Measurements from ENCODE around the gene MBD4. TPM values are rescaled to one million over a fixed set of nuclear protein-coding genes. Genes with fewer than 3 reads are reported as not detected.

MBD4 gene
- total RNA-seq, 2 experiments from 2014 or later = 47.1 to 47.4 TPM

DNA sequence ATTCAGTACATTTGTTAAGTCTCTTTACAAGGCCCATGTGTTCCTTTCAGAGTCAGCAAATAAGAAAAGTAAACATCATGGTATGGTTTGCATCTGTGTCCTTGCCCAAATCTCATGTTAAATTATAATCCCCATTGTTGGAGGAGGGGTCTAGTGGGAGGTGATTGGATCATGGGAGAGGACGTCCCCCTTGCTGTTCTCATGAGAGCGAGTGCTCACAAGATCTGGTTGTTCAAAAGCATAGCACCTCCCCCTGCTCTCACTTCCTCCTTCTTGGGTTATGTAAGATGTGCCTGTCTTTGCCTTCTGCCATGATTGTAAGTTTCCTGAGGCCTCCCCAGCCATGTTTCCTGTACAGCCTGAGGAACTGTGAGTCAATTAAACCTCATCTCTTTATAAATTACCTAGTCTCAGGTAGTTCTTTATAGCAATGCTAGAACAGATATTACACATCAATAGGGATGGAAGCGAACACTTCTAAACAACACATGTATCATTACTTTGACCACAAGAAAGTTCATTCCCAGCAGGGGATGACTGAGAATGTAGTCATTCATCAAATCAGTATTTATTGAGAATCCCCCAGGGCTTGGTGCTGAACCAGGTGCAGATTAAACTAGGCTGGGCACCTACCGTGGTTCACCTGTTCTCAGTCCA, 15.4 kb downstream of the MBD4 start:
- CTCF ChIA-PET = no interaction called here
- Mint-ChIP-seq H3K4me1 (peaks cover 22% of the 10 kb centered on the region), H3K27me3 (peaks cover 5% of the 10 kb centered on the region), H3K9me3 (no peaks in the 10 kb centered on the region), H3K36me3 (ENCODE audit: low read depth) (peaks cover 8% of the 10 kb centered on the region), H3K4me3 (no peak overlapping the region), H3K27ac (no peak overlapping the region)
- POLR2A ChIA-PET = no interaction called here
- no peak for DNase-seq

DNA sequence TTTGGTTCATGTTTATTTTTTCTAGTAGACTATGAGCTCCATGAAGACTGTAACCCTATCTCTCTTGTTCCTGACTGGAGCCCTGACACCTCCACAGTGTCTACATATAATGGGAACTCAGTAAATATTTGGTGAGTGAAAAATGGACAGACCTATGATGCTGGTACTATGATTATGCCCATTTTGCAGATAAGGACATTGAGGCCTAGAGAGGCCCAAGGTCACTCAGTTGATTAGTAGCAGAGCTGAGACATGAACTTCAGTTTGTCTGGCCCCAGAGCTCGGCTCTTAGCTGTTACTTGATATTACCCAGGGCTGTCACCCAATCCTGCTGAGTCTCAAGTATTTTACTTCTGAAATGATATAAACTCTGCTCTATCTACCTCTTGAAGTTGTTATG, 16.9 kb downstream of the MBD4 start:
- peaks cover 4% of the 10 kb centered on the region for H3K27me3 Mint-ChIP-seq
- H3K9me3 Mint-ChIP-seq = no peaks in the 10 kb centered on the region
- POLR2A ChIA-PET = interaction anchor here (1.1 to 1.6 kb wide), 2 partner anchors 18 to 19 kb away, joined by 3 to 7 read pairs; partner anchors contain the start of genes IFT122 and MBD4
- H3K27ac Mint-ChIP-seq = no peak overlapping the region
- peaks cover 8% of the 10 kb centered on the region for H3K4me1 Mint-ChIP-seq
- CTCF ChIA-PET = interaction anchor here (0.9 to 1.5 kb wide), 2 partner anchors 23 to 105 kb away, joined by 3 to 6 read pairs; no protein-coding TSS in a partner anchor
- no peaks in the 10 kb centered on the region for H3K36me3 Mint-ChIP-seq (ENCODE audit: low read depth)
- no peak for DNase-seq
- no peak overlapping the region for H3K4me3 Mint-ChIP-seq

DNA sequence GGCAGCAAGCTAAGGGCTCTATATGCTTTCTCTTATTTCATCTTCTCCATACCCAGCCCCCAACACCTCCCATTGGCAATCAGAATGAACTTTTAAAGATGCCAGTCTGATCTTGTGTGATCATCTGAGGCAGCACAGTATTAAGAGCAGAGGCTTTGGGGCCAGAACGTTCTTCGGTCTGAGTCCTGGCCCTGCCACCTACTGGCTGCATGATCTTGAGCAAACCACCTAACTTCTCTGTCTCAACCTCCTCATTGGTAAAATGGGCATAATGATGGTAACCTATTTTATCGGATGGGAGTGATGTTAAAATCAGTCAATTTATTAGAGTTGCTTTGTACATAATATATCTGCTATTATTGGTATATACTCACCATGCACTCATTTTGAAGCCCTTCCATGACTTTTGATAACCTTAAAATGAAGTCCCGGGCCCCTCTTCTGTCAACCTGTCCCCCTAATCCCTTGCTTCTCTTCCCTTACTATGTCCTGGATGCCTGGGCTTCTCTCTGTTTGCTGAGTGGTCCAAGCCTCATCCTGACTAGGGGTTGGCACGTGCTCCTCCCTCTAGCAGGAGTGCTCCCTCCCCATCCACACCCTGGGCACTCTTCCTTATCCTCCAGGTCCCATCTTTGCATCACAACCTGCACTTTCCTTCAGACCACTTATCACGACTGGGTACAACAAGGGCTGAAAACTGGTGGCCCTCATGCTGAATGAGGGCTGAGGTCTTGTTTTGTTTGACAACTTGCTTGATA, 17.6 kb downstream of the MBD4 start:
- POLR2A ChIA-PET = interaction anchor here (1.1 to 1.6 kb wide), 2 partner anchors 18 kb away, joined by 4 to 7 read pairs; partner anchors contain the start of genes IFT122 and MBD4

DNA sequence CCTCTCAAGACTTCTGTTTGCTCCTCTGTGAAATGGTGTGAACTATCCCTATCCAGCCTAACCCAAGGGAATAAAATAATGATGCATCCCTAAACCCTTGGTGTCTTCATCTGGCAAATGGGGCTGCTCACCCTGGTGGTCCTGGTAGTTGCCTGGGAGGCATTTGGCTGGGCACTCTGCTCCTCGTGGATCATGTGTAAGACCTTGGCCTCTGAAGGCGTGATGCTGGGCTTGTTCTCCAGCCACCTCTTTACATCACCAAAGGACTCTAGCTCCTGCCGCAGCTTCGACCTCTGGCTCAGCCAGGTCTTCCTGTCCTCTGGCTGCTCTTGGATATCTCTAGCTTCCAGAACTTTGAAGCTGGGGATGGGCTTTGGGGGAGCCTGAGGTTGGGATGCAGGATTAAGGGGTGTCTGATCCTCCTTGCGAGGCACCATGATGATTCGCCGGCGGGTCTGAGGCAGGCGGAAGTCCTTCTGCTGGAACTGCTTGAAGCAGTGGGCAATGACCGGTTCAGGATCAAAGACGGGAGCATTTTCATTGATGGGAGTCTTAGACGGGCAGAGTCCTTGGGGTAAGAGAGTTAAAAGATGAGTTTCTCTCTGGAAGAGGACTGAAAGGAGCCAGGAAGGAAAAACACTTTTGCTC, 18.4 kb downstream of the MBD4 start:
- peaks cover 5% of the 10 kb centered on the region for H3K4me1 Mint-ChIP-seq
- CTCF ChIA-PET = interaction anchor here (1.6 kb wide), 1 partner anchor 105 kb away, joined by 3 read pairs; a partner anchor contains a TSS

More for the DNA sequence above, 17.6 kb downstream of the MBD4 start:
- Mint-ChIP-seq H3K27me3 (no peaks in the 10 kb centered on the region), H3K4me1 (peaks cover 5% of the 10 kb centered on the region), H3K9me3 (no peaks in the 10 kb centered on the region), H3K27ac (no peak overlapping the region), H3K4me3 (no peak overlapping the region), H3K36me3 (ENCODE audit: low read depth) (no peaks in the 10 kb centered on the region)
- CTCF ChIA-PET = interaction anchor here (1.5 to 1.6 kb wide), 2 partner anchors 22 to 106 kb away, joined by 3 to 6 read pairs; a partner anchor contains a TSS
- no peak for DNase-seq

DNA sequence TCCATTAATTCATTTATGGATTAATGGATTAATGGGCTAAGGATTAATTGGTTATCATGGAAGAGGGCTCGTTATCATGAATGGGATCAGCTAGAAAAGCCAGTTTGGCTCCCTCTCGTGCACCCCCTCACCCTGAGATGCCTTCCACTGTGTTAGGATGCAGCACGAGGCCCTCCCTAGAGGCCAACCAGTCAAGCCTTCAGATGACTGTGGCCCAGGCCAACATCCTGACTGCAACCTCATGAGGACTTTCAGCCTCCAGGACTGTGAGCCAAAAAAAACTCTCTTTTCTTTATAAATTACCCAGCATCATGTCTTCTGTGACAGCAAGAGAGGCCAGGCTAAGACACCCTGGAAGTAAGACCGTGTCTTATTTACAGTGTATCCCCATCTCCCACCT, 20.3 kb downstream of the MBD4 start:
- Mint-ChIP-seq H3K27me3 (no peaks in the 10 kb centered on the region), H3K36me3 (ENCODE audit: low read depth) (no peaks in the 10 kb centered on the region), H3K27ac (no peak overlapping the region), H3K4me3 (no peak overlapping the region), H3K4me1 (peaks cover 5% of the 10 kb centered on the region), H3K9me3 (no peaks in the 10 kb centered on the region)
- DNase-seq = no peak
- ChIA-PET POLR2A (interaction anchor here (2.3 kb wide), 1 partner anchor 9 kb away, joined by 8 read pairs; the partner anchor contains the start of gene EFCAB12), CTCF (no interaction called here)

More for the DNA sequence above, 18.4 kb downstream of the MBD4 start:
- POLR2A ChIA-PET = interaction anchor here (1.1 kb wide), 1 partner anchor 19 kb away, joined by 4 read pairs; the partner anchor contains the start of genes IFT122 and MBD4
- no peak for DNase-seq
- no peaks in the 10 kb centered on the region for H3K9me3 Mint-ChIP-seq
- no peaks in the 10 kb centered on the region for H3K36me3 Mint-ChIP-seq (ENCODE audit: low read depth)
- no peak overlapping the region for H3K27ac Mint-ChIP-seq
- H3K27me3 Mint-ChIP-seq = no peaks in the 10 kb centered on the region
- no peak overlapping the region for H3K4me3 Mint-ChIP-seq

DNA sequence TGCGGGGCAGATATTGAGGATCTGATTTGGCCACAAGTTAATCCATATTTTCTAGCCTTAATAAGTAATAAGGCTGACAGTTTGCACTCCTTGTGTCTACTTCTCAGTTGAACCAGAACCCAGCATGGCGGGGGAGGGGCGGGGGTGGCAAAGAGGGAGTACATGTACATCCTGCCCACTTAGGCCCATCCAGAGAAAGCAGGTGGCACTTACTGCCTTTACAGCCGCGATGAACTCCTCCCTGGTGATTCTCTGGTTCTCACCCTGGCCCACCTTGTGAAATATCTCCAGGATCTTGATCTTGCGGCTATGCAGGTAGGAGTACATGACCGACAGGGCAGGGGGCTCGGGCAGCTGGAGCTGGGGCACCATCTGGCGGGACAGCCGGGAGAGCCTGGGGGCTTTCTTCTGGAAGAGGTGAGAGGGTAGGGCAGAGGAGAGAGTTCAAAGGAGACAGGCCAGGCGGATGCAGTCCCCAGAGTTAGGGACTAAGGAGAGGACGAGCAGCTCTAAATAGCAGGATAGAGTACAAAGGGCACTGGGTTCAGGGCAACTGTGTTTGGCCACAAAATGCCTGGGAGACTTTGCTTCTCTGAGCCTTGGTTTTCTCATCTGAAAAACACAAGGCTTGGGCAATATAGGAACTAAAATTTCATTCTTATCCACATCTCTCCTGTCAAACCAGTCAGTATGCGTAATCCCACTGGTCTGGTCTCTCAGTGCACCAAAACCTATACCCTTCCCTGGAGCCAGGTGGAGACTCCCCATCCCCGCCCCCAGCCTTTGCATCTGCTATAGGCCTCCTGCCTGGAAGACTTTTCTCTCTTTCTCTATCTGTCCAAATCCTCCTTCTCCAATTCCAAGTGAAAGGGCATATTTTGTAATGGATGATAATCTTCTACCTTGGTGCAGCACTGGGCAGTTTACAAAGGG, 21.4 kb downstream of the MBD4 start:
- Mint-ChIP-seq H3K27me3 (no peaks in the 10 kb centered on the region), H3K36me3 (ENCODE audit: low read depth) (no peaks in the 10 kb centered on the region), H3K9me3 (no peaks in the 10 kb centered on the region), H3K27ac (no peak overlapping the region), H3K4me3 (no peak overlapping the region), H3K4me1 (no peaks in the 10 kb centered on the region)
- CTCF ChIA-PET = interaction anchor here (1.2 kb wide), 1 partner anchor 22 kb away, joined by 3 read pairs; the partner anchor contains the start of genes IFT122 and MBD4
- no peak for DNase-seq
- POLR2A ChIA-PET = interaction anchor here (1.0 to 2.3 kb wide), 3 partner anchors 10 to 21 kb away, joined by 3 to 8 read pairs (median 3); partner anchors contain the start of gene EFCAB12

DNA sequence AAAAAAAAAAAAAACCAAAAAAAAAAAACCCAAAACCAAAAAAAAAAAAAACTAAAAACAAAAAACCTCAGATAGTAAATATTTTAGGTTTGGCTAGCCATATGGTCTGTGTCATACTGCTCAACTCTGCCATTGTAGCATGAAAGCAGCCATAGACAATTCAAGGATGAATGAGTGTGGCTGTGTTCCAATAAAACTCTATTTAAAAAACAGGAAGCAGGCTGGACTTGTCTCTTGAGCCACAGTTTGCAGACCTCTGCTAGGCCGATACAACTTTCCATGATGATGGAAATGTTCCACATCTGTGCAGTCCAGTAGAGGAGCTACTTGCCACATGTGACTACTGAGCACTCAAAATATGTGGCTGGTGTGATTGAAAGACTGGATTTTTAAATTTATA, 22.4 kb downstream of the MBD4 start:
- no peaks in the 10 kb centered on the region for H3K4me1 Mint-ChIP-seq
- no peak for DNase-seq
- no peaks in the 10 kb centered on the region for H3K36me3 Mint-ChIP-seq (ENCODE audit: low read depth)
- peaks cover 4% of the 10 kb centered on the region for H3K27me3 Mint-ChIP-seq
- POLR2A ChIA-PET = interaction anchor here (0.6 to 1.4 kb wide), 3 partner anchors 12 to 38 kb away, joined by 3 read pairs; no protein-coding TSS in a partner anchor
- CTCF ChIA-PET = interaction anchor here (1.2 kb wide), 1 partner anchor 23 kb away, joined by 3 read pairs; the partner anchor contains the start of genes IFT122 and MBD4
- no peaks in the 10 kb centered on the region for H3K9me3 Mint-ChIP-seq
- H3K27ac Mint-ChIP-seq = no peak overlapping the region
- no peak overlapping the region for H3K4me3 Mint-ChIP-seq

DNA sequence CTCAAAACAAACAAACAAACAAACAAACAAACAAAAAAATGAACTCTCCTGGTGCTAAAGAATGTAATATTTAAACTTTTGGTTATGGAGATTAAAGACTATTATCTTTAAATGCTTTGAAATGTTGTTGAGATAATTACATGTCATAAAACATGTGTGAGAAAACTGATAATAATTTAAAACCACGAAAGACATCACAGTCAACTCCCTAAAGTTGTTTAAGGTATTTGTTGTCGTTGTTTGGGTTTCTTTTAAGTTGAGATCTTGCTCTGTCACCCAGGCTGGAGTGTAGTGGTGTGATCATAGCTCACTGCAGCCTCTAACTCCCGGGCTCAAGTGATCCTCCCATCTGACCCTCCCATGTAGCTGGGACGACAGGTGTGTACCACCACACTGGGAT, 23.3 kb downstream of the MBD4 start:
- Mint-ChIP-seq H3K27me3 (peaks cover 4% of the 10 kb centered on the region), H3K27ac (no peak overlapping the region), H3K36me3 (ENCODE audit: low read depth) (no peaks in the 10 kb centered on the region), H3K9me3 (no peaks in the 10 kb centered on the region), H3K4me3 (no peak overlapping the region), H3K4me1 (no peaks in the 10 kb centered on the region)
- ChIA-PET POLR2A (no interaction called here), CTCF (interaction anchor here (1.1 kb wide), 1 partner anchor 17 kb away, joined by 3 read pairs; no protein-coding TSS in a partner anchor)
- no peak for DNase-seq

DNA sequence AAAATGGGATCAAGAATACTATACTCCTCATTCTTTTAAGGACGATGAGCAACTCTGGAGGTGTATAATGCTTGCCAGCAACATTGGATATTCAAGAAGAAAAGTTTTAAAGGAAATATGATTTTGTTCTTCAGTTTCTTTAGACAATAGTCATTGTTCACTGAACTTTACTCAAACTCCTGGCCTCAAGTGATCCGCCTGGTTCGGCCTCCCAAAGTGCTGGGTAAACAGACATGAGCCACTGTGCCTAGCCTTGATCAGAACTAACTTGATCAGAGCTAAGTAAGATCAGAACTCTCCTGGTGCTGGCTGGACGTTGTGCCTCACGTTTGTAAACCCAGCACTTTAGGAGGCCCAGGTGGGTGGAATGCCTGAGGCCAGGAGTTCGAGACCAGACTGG, 23.9 kb downstream of the MBD4 start:
- Mint-ChIP-seq H3K27me3 (peaks cover 4% of the 10 kb centered on the region), H3K4me1 (no peaks in the 10 kb centered on the region), H3K4me3 (no peak overlapping the region), H3K36me3 (ENCODE audit: low read depth) (no peaks in the 10 kb centered on the region), H3K27ac (no peak overlapping the region), H3K9me3 (no peaks in the 10 kb centered on the region)
- DNase-seq = no peak
- POLR2A ChIA-PET = no interaction called here
- CTCF ChIA-PET = interaction anchor here (1.1 kb wide), 1 partner anchor 16 kb away, joined by 3 read pairs; no protein-coding TSS in a partner anchor

DNA sequence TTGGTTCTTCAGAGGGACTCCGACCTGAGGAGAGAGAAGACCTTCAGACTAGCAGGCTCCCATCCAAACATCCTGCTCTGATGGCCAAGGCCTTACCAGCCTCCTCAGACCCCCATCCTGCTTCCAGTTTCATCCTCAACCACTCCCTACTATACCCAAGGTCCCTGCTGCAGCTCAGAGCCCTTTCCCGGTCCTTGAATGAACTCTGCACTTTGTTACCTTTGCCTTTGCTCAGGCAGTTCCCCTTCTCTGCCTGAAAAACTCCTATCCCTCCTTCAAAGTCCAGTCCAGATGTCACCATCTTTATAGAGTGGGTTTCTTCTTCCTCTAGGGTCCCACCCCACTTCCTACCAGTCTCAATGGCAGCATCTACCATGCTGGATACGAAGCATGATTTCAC, 24.4 kb downstream of the MBD4 start:
- DNase-seq = no peak
- H3K4me3 Mint-ChIP-seq = no peak overlapping the region
- no peak overlapping the region for H3K27ac Mint-ChIP-seq
- ChIA-PET CTCF (no interaction called here), POLR2A (no interaction called here)
- no peaks in the 10 kb centered on the region for H3K9me3 Mint-ChIP-seq
- no peaks in the 10 kb centered on the region for H3K36me3 Mint-ChIP-seq (ENCODE audit: low read depth)
- peaks cover 4% of the 10 kb centered on the region for H3K27me3 Mint-ChIP-seq
- no peaks in the 10 kb centered on the region for H3K4me1 Mint-ChIP-seq

DNA sequence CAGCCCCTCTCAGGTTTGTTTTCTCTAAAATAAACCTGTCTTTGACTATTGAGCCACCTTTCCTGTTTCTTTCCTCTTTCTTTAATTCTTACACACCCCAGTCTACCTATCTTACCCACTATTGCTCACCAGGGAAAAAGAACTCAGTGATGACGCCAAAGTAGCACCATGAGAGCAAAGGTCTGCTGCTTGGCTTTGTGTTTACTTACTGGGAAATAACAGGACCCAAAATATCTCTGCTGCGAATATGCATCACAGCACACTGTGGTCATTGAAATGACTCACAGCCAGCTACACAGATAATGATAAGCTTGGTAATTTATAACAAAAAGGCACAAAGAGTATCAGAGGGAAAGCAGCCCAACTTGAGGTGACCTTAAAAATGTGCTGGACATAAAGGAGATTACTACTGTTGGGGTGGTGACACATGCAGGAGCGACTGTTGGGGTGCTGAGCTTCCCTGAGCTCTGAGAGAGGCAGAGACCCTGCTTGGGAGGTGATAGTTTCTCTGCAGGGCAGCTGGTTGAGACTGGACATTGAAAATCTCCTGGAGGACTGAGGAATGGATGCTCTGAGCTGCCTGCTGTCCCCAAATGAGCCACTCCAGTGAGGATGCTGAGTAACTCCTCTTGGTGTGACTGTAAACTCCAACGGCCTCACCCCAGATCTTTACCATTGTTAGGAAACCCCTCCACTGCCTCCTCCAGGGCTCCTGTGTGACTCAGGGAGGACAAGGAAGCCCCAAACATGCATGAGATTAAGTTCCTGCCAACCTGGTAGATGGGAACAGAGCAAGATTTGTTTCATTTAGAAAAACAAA, 25.9 kb downstream of the MBD4 start:
- peaks cover 4% of the 10 kb centered on the region for H3K27me3 Mint-ChIP-seq
- ChIA-PET CTCF (interaction anchor here (0.6 to 2.1 kb wide), 2 partner anchors 13 to 14 kb away, joined by 3 to 5 read pairs; no protein-coding TSS in a partner anchor), POLR2A (interaction anchor here (1.1 kb wide), 1 partner anchor 8 kb away, joined by 3 read pairs; no protein-coding TSS in a partner anchor)
- no peaks in the 10 kb centered on the region for H3K36me3 Mint-ChIP-seq (ENCODE audit: low read depth)
- H3K4me1 Mint-ChIP-seq = no peaks in the 10 kb centered on the region
- H3K27ac Mint-ChIP-seq = no peak overlapping the region
- DNase-seq = no peak
- H3K4me3 Mint-ChIP-seq = no peak overlapping the region
- no peaks in the 10 kb centered on the region for H3K9me3 Mint-ChIP-seq
